Measurements from ENCODE around the gene HTT.

Gene HTT

GRCh38 chr4:3240936-3241522, 166.5 kb downstream of the HTT start:
- Mint-ChIP-seq H3K9me3 (no peaks in the 10 kb centered on the region), H3K27ac (no peak overlapping the region), H3K4me3 (no peak overlapping the region), H3K36me3 (no peaks in the 10 kb centered on the region), H3K4me1 (peaks cover 15% of the 10 kb centered on the region), H3K27me3 (no peaks in the 10 kb centered on the region)

- no peaks in the 10 kb centered on the region for H3K27me3 Mint-ChIP-seq
- H3K4me3 Mint-ChIP-seq, result no peak overlapping the region
- no peaks in the 10 kb centered on the region for H3K36me3 Mint-ChIP-seq
- no peak overlapping the region for H3K27ac Mint-ChIP-seq
- H3K4me1 Mint-ChIP-seq, result peaks cover 15% of the 10 kb centered on the region
- no peaks in the 10 kb centered on the region for H3K9me3 Mint-ChIP-seq
These were observed 167.5 kb downstream of the HTT start for GRCh38 chr4:3241898-3242524.

- H3K9me3 Mint-ChIP-seq, result no peaks in the 10 kb centered on the region
- no peaks in the 10 kb centered on the region for H3K36me3 Mint-ChIP-seq
- H3K27ac Mint-ChIP-seq, result no peak overlapping the region
- H3K4me3 Mint-ChIP-seq, result no peak overlapping the region
- peaks cover 15% of the 10 kb centered on the region for H3K4me1 Mint-ChIP-seq
- no peaks in the 10 kb centered on the region for H3K27me3 Mint-ChIP-seq
These were observed 168.8 kb downstream of the HTT start for GRCh38 chr4:3243136-3243780.

- Mint-ChIP-seq H3K27ac (no peak overlapping the region), H3K9me3 (no peaks in the 10 kb centered on the region), H3K27me3 (no peaks in the 10 kb centered on the region), H3K36me3 (no peaks in the 10 kb centered on the region), H3K4me1 (peaks cover 15% of the 10 kb centered on the region), H3K4me3 (no peak overlapping the region)
These were observed 169.5 kb downstream of the HTT start for GRCh38 chr4:3244002-3244401.

- Mint-ChIP-seq H3K9me3 (no peaks in the 10 kb centered on the region), H3K4me3 (no peak overlapping the region), H3K27ac (no peak overlapping the region), H3K4me1 (peaks cover 15% of the 10 kb centered on the region), H3K36me3 (no peaks in the 10 kb centered on the region), H3K27me3 (no peaks in the 10 kb centered on the region)
These were observed 170.3 kb downstream of the HTT start for GRCh38 chr4:3244747-3245146.

GRCh38 chr4:3245676-3246075, 171.2 kb downstream of the HTT start:
- Mint-ChIP-seq H3K9me3 (no peaks in the 10 kb centered on the region), H3K4me3 (no peak overlapping the region), H3K27ac (no peak overlapping the region), H3K36me3 (no peaks in the 10 kb centered on the region), H3K27me3 (no peaks in the 10 kb centered on the region), H3K4me1 (peaks cover 15% of the 10 kb centered on the region)

GRCh38 chr4:3246458-3247398, 172.2 kb downstream of the HTT start:
- H3K36me3 Mint-ChIP-seq, result no peaks in the 10 kb centered on the region
- no peak overlapping the region for H3K27ac Mint-ChIP-seq
- H3K4me1 Mint-ChIP-seq, result peaks cover 15% of the 10 kb centered on the region
- no peak overlapping the region for H3K4me3 Mint-ChIP-seq
- H3K27me3 Mint-ChIP-seq, result no peaks in the 10 kb centered on the region
- no peaks in the 10 kb centered on the region for H3K9me3 Mint-ChIP-seq

GRCh38 chr4:3247399-3248177, 173.1 kb downstream of the HTT start:
- Mint-ChIP-seq H3K9me3 (no peaks in the 10 kb centered on the region), H3K36me3 (no peaks in the 10 kb centered on the region), H3K27ac (no peak overlapping the region), H3K27me3 (no peaks in the 10 kb centered on the region), H3K4me1 (peaks cover 11% of the 10 kb centered on the region), H3K4me3 (no peak overlapping the region)

- Mint-ChIP-seq H3K4me1 (peaks cover 6% of the 10 kb centered on the region), H3K4me3 (no peak overlapping the region), H3K36me3 (no peaks in the 10 kb centered on the region), H3K27me3 (no peaks in the 10 kb centered on the region), H3K27ac (no peak overlapping the region), H3K9me3 (no peaks in the 10 kb centered on the region)
These were observed 173.6 kb downstream of the HTT start for GRCh38 chr4:3248178-3248480.

GRCh38 chr4:3248811-3249661, 174.6 kb downstream of the HTT start, which contains the start of gene MSANTD1:
Gene MSANTD1, plus strand, starts transcription at chr4:3249159. Its CDS starts 64 bp downstream, at chr4:3249223.
- H3K4me1 Mint-ChIP-seq, result no peaks in the 10 kb centered on the region
- H3K27ac Mint-ChIP-seq, result no peak within 1 kb of the TSS
- H3K27me3 Mint-ChIP-seq, result no peaks in the 10 kb centered on the region
- H3K36me3 Mint-ChIP-seq, result no peaks in the 10 kb centered on the region
- H3K4me3 Mint-ChIP-seq, result no peak within 1 kb of the TSS
- no peaks in the 10 kb centered on the region for H3K9me3 Mint-ChIP-seq

- H3K9me3 Mint-ChIP-seq, result no peaks in the 10 kb centered on the region
These were observed 175.4 kb downstream of the HTT start for GRCh38 chr4:3249711-3250437.

GRCh38 chr4:3250438-3250955, 176.0 kb downstream of the HTT start:
- Mint-ChIP-seq H3K27ac (no peak overlapping the region), H3K36me3 (no peaks in the 10 kb centered on the region), H3K9me3 (no peaks in the 10 kb centered on the region), H3K4me3 (no peak overlapping the region), H3K27me3 (no peaks in the 10 kb centered on the region), H3K4me1 (no peaks in the 10 kb centered on the region)

More at GRCh38 chr4:3249711-3250437, 175.4 kb downstream of the HTT start:
- H3K27ac Mint-ChIP-seq, result no peak overlapping the region
- H3K36me3 Mint-ChIP-seq, result no peaks in the 10 kb centered on the region
- no peak overlapping the region for H3K4me3 Mint-ChIP-seq
- no peaks in the 10 kb centered on the region for H3K27me3 Mint-ChIP-seq
- no peaks in the 10 kb centered on the region for H3K4me1 Mint-ChIP-seq

GRCh38 chr4:3250956-3251690, 176.6 kb downstream of the HTT start:
- H3K27me3 Mint-ChIP-seq, result no peaks in the 10 kb centered on the region
- H3K4me1 Mint-ChIP-seq, result no peaks in the 10 kb centered on the region
- no peaks in the 10 kb centered on the region for H3K36me3 Mint-ChIP-seq
- H3K9me3 Mint-ChIP-seq, result no peaks in the 10 kb centered on the region
- H3K27ac Mint-ChIP-seq, result no peak overlapping the region
- H3K4me3 Mint-ChIP-seq, result no peak overlapping the region
